Activated T-helper 17 cell treated with anti-CD3 and anti-CD28 coated beads, Interleukin-2, amount 50 U/mL, for 72 hours (primary cell): Measurements from ENCODE around the gene KRTAP27-1. TPM values are rescaled to one million over a fixed set of nuclear protein-coding genes. Genes with fewer than 3 reads are reported as not detected.

Source experiments
- ATAC-seq: fragments of 150-1000 bp; cut with Tn5 transposase; replicated peaks from 2 replicates; pipeline ENCODE4 v1.10.0; 2021; ENCODE audit warnings: mild to moderate bottlenecking, moderate library complexity
- H3K27ac Mint-ChIP-seq: one replicate; pipeline ENCODE4 v1.8.0; 2022; ENCODE audit warnings: mixed read lengths
- H3K27me3 Mint-ChIP-seq: one replicate; pipeline ENCODE4 v1.8.0; 2022; ENCODE audit warnings: mixed read lengths
- H3K36me3 Mint-ChIP-seq: one replicate; pipeline ENCODE4 v1.8.0; 2022; ENCODE audit warnings: low read depth, mild to moderate bottlenecking, mixed read lengths
- H3K4me1 Mint-ChIP-seq: one replicate; pipeline ENCODE4 v1.8.0; 2022; ENCODE audit warnings: mixed read lengths
- H3K4me3 Mint-ChIP-seq: one replicate; pipeline ENCODE4 v1.8.0; 2022; ENCODE audit warnings: mild to moderate bottlenecking, mixed read lengths
- H3K9me3 Mint-ChIP-seq: one replicate; pipeline ENCODE4 v1.8.0; 2022; ENCODE audit warnings: mixed read lengths
- total RNA-seq, 2 donors: library from RNA; stranded (reverse); gene quantifications; one replicate each; pipeline ENCODE4 v1.2.3, GENCODE V29; 2022

KRTAP27-1 gene
- total RNA-seq: not detected

DNA sequence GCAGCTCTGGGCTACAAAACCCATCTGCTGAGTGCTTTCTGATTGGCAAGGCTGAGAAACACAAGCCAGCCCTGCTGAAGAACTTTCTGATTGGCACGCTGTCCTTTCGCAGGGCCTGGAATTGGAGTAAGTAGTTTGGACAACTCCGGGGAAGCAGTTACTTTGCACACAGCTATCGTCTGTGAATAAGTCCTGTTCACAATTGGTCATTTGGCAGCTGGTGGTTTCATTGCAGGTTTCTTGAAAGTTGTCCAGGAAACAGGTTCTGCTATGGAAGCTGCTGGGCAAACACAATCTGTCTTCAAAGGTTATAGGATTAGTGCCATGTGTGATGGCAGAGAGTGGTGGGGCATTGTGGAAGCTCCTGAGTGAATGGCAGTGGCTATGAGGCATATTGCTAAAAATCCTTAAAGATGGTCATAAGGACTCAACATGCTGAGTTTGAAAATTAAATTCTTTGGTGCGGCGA, at the start of gene KRTAP27-1:
TSS of gene KRTAP27-1 (minus strand) at position 419 of the 469 bp plus-strand sequence. CDS start at position 393, 26 bp downstream.
- no peaks in the 10 kb centered on the region for H3K36me3 Mint-ChIP-seq
- no peaks in the 10 kb centered on the region for H3K27me3 Mint-ChIP-seq
- ATAC-seq: no peak
- no peak within 1 kb of the TSS for H3K4me3 Mint-ChIP-seq
- no peaks in the 10 kb centered on the region for H3K9me3 Mint-ChIP-seq
- H3K27ac Mint-ChIP-seq: no peak within 1 kb of the TSS
- H3K4me1 Mint-ChIP-seq: no peaks in the 10 kb centered on the region

- Mint-ChIP-seq H3K4me3 (no peak overlapping the region), H3K36me3 (no peaks in the 10 kb centered on the region), H3K9me3 (no peaks in the 10 kb centered on the region), H3K27me3 (peaks cover 4% of the 10 kb centered on the region), H3K4me1 (no peaks in the 10 kb centered on the region), H3K27ac (no peak overlapping the region)
- ATAC-seq: no peak
These were observed 44.7 kb upstream of the KRTAP27-1 start for GRCh38 chr21:30382201-30382600.

DNA sequence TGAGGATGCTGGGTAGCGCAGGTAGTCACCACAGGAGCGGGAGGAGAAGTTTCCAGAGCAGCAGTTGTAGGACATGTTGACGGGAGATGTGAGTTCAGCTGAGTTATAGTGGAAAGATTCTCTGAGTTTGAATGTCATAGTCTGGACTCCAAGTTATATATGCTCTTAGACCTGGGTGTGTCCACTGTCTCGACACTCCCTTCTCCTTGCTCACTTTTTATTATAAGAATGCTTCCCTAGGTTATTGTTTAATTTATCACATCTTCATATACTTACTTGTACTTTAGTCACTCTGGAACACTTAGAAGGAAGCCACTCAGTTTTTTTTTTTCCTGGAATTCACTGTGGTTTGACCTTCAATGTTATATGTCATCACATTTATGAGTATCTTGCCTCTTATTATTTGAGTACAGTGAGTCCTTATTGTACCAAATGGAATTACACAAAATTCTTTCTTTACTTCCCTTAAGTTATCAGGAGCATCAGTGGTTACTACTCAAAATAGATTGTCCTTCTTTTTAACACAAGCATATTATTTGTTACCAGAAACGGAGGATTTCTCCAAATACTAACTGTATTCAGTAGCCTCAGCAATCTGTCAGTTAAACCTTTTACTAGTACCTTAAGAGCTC, 34.8 kb upstream of the KRTAP27-1 start, which contains the start of gene KRTAP13-2:
TSS of gene KRTAP13-2 (minus strand) at position 133 of the 632 bp plus-strand sequence. CDS start at position 75, 58 bp downstream.
- ATAC-seq: no peak
- no peaks in the 10 kb centered on the region for H3K9me3 Mint-ChIP-seq
- no peaks in the 10 kb centered on the region for H3K4me1 Mint-ChIP-seq
- no peak within 1 kb of the TSS for H3K4me3 Mint-ChIP-seq
- no peaks in the 10 kb centered on the region for H3K36me3 Mint-ChIP-seq
- peaks cover 4% of the 10 kb centered on the region for H3K27me3 Mint-ChIP-seq
- H3K27ac Mint-ChIP-seq: no peak within 1 kb of the TSS

GRCh38 chr21:30355906-30356305, 18.4 kb upstream of the KRTAP27-1 start:
- no peak for ATAC-seq
- Mint-ChIP-seq H3K9me3 (no peaks in the 10 kb centered on the region), H3K27me3 (peaks cover 13% of the 10 kb centered on the region), H3K4me1 (no peaks in the 10 kb centered on the region), H3K4me3 (no peak overlapping the region), H3K36me3 (no peaks in the 10 kb centered on the region), H3K27ac (no peak overlapping the region)

DNA sequence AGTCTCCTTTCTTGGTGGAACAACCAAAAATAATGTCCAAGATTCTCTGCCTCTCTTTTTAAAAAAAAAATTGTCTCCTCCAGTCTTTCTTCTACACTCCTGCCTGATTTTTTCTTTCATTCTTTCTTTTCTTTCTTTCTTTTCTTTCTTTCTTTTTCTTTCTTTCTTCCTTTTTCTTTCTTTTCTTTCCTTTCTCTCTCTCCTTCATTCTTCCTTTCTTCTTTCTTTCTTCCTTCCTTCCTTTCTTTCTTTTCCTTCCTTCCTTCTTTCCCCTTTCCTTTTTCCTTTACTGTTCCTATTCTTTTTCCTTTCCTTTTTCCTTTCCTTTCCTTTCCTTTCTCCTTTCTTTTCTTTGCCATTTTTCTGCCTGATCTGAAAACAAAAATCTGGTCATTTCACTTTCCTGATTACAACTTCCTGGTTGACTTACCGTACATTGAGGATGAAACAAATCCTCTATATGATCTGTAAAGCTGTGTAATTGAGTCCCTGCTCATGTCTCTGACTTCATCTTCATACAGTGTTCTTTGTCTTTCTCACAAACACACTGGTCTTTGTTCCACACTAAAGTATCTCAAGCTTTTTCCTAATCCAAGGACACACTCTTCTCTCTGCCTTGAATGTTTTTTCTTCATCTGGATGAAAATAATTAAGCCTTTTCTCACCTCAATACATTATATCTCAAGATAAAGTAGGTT, 17.0 kb upstream of the KRTAP27-1 start:
- no peak for ATAC-seq
- Mint-ChIP-seq H3K4me1 (no peaks in the 10 kb centered on the region), H3K9me3 (no peaks in the 10 kb centered on the region), H3K27ac (no peak overlapping the region), H3K36me3 (no peaks in the 10 kb centered on the region), H3K27me3 (peaks cover 13% of the 10 kb centered on the region), H3K4me3 (no peak overlapping the region)

DNA sequence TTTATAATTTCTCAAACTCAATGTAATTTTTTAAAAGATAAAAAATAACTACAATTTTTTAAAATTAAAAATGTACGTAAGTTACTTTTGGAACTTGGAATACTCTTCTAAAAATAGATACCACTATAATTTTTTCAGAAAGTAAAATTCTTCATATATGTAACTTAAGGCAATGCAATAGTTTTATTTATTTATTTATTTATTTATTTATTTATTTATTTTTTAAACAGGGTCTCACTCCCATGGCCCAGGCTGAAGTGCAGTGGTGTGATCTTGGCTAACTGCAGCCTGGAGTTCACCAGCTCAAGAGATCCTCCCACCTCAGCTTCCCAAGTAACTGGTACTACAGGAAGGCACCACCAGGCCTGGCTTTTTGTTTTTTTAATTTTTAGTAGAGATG, 14.0 kb upstream of the KRTAP27-1 start:
- Mint-ChIP-seq H3K27ac (no peak overlapping the region), H3K4me3 (no peak overlapping the region), H3K36me3 (no peaks in the 10 kb centered on the region), H3K27me3 (peaks cover 10% of the 10 kb centered on the region), H3K4me1 (no peaks in the 10 kb centered on the region), H3K9me3 (no peaks in the 10 kb centered on the region)
- ATAC-seq: no peak

- Mint-ChIP-seq H3K36me3 (no peaks in the 10 kb centered on the region), H3K9me3 (no peaks in the 10 kb centered on the region), H3K27ac (no peak overlapping the region), H3K4me3 (no peak overlapping the region), H3K27me3 (peaks cover 3% of the 10 kb centered on the region), H3K4me1 (no peaks in the 10 kb centered on the region)
- ATAC-seq: no peak
These were observed 12.1 kb upstream of the KRTAP27-1 start for GRCh38 chr21:30349572-30349971.

- Mint-ChIP-seq H3K27me3 (no peaks in the 10 kb centered on the region), H3K4me3 (no peak within 1 kb of the TSS), H3K9me3 (no peaks in the 10 kb centered on the region), H3K27ac (no peak within 1 kb of the TSS), H3K36me3 (no peaks in the 10 kb centered on the region), H3K4me1 (no peaks in the 10 kb centered on the region)
- peak; percentile 16 for ATAC-seq
These were observed 11.0 kb upstream of the KRTAP27-1 start, which contains the start of gene KRTAP23-1 for GRCh38 chr21:30348506-30348905. KRTAP23-1 (minus strand) TSS chr21:30348606; CDS start chr21:30348606, 0 bp downstream.

DNA sequence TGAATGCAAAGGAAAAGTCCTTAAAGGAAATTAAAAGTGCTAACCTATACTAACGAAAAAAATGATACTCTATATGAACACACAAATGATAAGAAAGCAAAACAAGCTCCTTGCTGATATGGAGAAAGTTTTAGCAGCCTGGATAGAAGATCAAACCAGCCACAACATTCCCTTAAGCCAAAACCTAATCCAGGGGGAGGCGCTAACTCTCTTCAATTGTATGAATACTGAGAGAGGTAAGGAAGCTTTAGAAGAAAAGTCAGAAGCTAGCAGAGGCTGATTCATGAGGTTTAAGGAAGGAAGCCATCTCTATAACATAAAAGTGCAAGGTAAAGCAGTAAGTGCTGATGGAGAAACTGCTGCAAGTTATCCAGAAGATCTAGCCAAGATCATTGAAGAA, 7.5 kb upstream of the KRTAP27-1 start:
- Mint-ChIP-seq H3K4me3 (no peak overlapping the region), H3K27ac (no peak overlapping the region), H3K4me1 (no peaks in the 10 kb centered on the region), H3K27me3 (peaks cover 3% of the 10 kb centered on the region), H3K36me3 (no peaks in the 10 kb centered on the region), H3K9me3 (no peaks in the 10 kb centered on the region)
- ATAC-seq: no peak

GRCh38 chr21:30340714-30341573, 3.5 kb upstream of the KRTAP27-1 start:
- Mint-ChIP-seq H3K4me3 (no peak overlapping the region), H3K36me3 (no peaks in the 10 kb centered on the region), H3K4me1 (no peaks in the 10 kb centered on the region), H3K9me3 (no peaks in the 10 kb centered on the region), H3K27me3 (peaks cover 3% of the 10 kb centered on the region), H3K27ac (no peak overlapping the region)
- no peak for ATAC-seq

DNA sequence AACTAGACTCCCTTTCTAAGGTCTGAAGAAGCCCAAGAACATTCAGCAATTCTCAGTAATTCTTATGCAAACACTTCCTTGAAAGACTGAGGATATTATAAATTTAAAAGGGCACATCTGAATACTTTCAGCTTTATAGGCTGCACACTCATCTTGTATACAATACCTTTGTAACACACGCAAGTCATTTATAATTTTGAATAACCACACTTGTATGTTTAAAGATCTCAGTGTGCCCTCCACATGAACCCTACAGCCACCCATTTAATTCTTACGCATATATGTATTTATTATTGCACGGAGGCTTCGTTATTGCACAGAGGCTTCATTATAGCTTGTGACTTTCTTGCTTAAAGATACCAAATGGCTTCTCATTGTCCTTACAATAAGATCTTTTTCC, 1.2 kb upstream of the KRTAP27-1 start:
- Mint-ChIP-seq H3K4me1 (no peaks in the 10 kb centered on the region), H3K9me3 (no peaks in the 10 kb centered on the region), H3K27me3 (peaks cover 3% of the 10 kb centered on the region), H3K27ac (no peak overlapping the region), H3K36me3 (no peaks in the 10 kb centered on the region), H3K4me3 (no peak overlapping the region)
- no peak for ATAC-seq

- H3K9me3 Mint-ChIP-seq: no peaks in the 10 kb centered on the region
- no peaks in the 10 kb centered on the region for H3K27me3 Mint-ChIP-seq
- no peak overlapping the region for H3K27ac Mint-ChIP-seq
- H3K4me3 Mint-ChIP-seq: no peak overlapping the region
- no peaks in the 10 kb centered on the region for H3K4me1 Mint-ChIP-seq
- no peaks in the 10 kb centered on the region for H3K36me3 Mint-ChIP-seq
- ATAC-seq: no peak
These were observed 278 bp upstream of the KRTAP27-1 start for GRCh38 chr21:30337772-30338171.

- no peak for ATAC-seq
- H3K4me3 Mint-ChIP-seq: no peak overlapping the region
- H3K36me3 Mint-ChIP-seq: no peaks in the 10 kb centered on the region
- no peak overlapping the region for H3K27ac Mint-ChIP-seq
- no peaks in the 10 kb centered on the region for H3K27me3 Mint-ChIP-seq
- no peaks in the 10 kb centered on the region for H3K9me3 Mint-ChIP-seq
- H3K4me1 Mint-ChIP-seq: no peaks in the 10 kb centered on the region
These were observed 898 bp downstream of the KRTAP27-1 start for GRCh38 chr21:30336596-30336995.

DNA sequence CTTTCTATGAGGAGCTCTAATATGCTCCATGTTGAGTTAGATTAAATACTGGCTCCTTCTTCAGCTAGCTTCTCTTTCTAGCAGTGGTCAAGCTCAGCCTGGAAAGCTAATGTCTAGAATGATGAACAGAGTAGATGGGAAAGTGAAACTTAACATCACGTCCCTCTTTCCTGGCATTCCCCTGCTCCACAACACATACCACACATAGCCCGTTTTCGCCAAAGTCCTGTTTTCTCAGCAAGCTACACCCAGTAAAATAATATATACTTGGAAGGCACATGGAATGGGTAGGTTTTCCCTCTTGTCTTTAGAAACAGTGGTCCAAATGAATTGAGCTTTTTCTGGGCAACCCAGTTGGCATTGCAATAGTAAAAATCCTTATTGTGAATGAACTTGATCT, 3.8 kb downstream of the KRTAP27-1 start:
- H3K9me3 Mint-ChIP-seq: no peaks in the 10 kb centered on the region
- H3K4me1 Mint-ChIP-seq: no peaks in the 10 kb centered on the region

More for the DNA sequence above, 3.8 kb downstream of the KRTAP27-1 start:
- no peak for ATAC-seq
- H3K27me3 Mint-ChIP-seq: peaks cover 5% of the 10 kb centered on the region
- H3K4me3 Mint-ChIP-seq: no peak overlapping the region
- H3K27ac Mint-ChIP-seq: no peak overlapping the region
- H3K36me3 Mint-ChIP-seq: no peaks in the 10 kb centered on the region
